Measurements from ENCODE around the gene ANKH. TPM values are rescaled to one million over a fixed set of nuclear protein-coding genes. Genes with fewer than 3 reads are reported as not detected.

The ANKH gene
- 17.7 and 18.5 TPM in 2 replicates for total RNA-seq

DNA sequence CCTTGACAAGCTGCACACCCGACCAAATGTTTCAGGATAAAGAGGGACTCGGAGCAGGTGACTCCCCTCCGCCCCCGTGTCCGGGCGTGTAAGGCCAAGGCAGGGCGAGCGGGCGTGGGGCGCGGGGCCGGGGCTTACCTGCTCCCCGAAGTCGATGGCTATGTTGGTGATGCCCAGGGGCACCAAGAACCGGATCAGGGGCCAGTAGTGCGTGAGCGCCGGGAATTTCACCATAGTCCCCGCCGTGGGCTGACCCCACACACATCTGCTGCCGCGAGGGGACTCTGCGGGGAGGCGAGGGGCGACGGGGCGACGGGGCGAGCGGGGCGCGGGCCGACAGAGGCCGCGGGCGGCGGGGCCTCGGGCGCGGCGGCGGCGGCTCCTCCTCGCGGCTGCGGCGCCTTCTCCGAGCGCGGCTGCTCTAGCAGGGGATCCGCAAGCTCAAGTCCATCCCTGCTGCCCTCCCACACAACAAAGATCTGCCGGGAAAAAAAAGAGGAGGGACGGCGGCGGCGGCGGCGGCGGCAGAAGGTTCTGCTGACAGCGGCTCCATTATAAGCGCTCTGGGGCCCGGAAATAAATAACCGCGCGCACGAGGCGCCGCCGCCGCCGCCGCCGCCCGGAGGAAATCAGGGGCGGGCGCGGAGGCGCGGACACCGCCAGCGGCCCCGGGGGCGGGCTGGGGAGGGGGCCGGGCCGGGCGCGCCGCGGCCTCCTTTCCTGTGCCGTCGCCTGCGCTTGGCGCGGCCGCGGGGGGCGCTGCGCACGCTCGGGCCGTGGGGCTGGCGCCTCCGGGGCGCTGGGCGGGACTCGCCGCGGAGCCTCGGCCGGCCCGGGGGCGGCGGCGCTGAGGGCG is at the start of gene ANKH:
TSS of gene ANKH (minus strand) at position 565 of the 856 bp plus-strand sequence. CDS start at position 234, 331 bp downstream.

DNA sequence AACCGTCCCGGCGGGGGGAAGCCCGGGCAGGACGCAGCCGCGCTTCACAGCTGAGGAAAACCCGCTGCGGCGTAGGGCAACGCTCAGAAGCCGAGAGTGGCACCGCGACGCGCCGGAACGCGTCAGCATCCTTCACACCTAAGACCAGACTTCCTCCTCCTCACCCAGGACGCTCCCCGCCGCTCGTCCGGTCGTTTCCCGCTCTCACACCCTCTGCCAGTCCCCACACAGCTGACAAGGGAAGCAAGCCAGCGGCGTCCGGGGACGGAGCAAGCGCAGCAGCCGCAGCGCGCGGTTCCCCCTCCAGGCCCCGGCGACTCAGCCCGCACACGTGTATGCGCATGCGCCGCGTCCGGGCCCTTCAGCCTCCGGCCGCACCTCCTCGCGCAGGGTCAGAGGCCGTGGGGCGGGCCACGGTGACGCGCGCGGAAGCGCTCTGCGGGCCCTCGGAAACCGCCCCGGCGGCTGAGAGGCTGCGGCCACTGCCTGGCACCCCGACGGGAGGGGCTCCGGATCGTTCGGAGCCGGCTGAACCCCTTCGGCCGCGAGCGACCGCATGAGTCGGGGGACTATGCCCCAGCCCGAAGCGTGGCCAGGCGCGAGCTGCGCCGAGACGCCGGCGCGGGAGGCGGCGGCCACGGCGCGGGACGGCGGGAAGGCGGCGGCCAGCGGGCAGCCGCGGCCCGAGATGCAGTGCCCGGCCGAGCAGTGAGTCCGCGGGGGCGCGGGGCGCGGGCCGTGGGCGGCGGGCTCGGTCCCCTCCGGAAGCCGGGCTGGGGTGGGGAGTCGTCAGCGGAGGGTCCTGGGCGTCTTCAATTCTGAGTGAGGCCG is 207.1 kb downstream of the ANKH start, which contains the start of gene OTULIN:
TSS of gene OTULIN (plus strand) at position 449 of the 831 bp plus-strand sequence. CDS start at position 557, 108 bp downstream.

Small RNA genes lying within 50 kb of the gene (small RNA-seq; reads per million reads assigned to genes)
- gene HNRNPKP5 (not detected), gene MIR4637 (not detected)

Other genes with a start within 250 kb of the ANKH start
- gene OTULIN, start 207.1 kb downstream of the ANKH start, total RNA-seq, result 29.8 and 34.1 TPM in 2 replicates

All from hair follicle dermal papilla cell (primary cell).